GM19043 (cell line): Measurements from ENCODE around the gene ITLN1.
"Not testable (repeated sequence)": the region's sequence is repeated elsewhere in the genome, so short reads cannot be mapped to it uniquely, and the experiment has no call there.

Experiments
- ATAC-seq: cut with Tn5 transposase; IDR thresholded peaks from one replicate; pipeline ENCODE4 v1.9.1; 2021; ENCODE audit warnings: low read depth; ENCODE audit not compliant: unreplicated experiment

Gene ITLN1

DNA sequence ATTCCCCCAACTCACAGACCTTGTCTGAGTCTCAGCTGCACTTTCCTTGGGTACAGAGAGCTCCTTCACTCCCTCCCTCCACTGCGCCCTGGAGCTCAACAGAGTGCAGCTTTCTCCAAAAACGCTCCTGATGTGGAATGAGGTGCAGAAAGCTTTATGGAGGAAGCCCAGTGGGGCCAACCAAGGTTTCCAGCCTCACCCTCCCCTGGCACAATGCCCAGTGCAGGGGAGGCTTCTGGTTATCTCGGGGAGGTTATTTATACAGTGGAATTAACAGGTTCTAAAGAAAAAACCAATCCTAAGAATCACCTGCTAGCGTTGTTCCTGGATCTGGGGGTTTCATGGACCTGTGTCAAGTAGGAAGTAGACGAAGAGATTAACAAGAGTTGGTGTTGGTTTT, at the start of gene ITLN1:
TSS of gene ITLN1 (minus strand) at position 139 of the 400 bp plus-strand sequence. CDS start 303 bp downstream, outside the sequence.
- no peak for ATAC-seq

DNA sequence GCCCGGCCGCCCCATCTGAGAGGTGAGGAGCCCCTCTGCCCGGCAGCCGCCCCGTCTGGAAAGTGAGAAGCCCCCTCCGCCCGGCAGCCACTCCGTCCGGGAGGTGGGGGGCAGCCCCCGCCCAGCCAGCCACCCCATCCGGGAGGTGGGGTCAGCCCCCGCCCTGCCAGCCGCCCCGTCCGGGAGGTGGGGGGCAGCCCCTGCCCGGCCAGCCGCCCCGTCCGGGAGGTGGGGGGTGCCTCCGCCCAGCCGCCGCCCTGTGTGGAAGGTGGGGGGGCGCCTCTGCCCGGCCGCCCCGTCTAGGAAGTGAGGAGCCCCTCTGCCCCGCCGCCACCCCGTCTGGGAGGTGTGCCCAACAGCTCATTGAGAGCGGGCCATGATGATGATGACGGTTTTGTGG, 48.3 kb upstream of the ITLN1 start:
- not testable (repeated sequence) for ATAC-seq

DNA sequence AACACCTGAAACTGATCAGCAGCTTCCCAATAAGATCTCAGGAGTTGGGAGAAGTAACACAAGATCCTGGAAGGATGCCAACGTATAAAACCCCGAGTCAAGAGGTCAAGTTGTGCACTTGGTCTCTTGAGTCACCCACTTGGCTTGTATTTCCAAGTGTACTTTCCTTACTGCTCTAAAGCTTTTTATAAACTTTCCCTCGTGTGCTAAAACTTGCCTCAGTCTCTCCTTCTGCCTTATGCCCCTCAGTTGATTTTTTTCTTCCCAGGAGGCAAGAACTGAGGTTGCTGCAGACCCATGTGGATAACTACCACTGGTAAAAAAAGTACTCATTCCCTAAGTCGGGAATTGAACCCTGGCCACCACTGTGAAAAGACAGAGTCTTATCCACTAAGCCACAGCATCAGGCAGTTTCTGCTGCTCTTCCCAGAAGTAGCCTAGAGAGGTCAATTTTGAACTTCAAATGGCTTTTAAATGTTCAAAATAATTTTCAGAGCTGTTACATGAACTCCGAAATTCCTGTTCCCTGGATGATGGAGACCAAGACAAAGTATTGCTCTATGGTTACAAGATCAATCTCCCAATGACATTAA, 40.8 kb upstream of the ITLN1 start:
- no peak for ATAC-seq

DNA sequence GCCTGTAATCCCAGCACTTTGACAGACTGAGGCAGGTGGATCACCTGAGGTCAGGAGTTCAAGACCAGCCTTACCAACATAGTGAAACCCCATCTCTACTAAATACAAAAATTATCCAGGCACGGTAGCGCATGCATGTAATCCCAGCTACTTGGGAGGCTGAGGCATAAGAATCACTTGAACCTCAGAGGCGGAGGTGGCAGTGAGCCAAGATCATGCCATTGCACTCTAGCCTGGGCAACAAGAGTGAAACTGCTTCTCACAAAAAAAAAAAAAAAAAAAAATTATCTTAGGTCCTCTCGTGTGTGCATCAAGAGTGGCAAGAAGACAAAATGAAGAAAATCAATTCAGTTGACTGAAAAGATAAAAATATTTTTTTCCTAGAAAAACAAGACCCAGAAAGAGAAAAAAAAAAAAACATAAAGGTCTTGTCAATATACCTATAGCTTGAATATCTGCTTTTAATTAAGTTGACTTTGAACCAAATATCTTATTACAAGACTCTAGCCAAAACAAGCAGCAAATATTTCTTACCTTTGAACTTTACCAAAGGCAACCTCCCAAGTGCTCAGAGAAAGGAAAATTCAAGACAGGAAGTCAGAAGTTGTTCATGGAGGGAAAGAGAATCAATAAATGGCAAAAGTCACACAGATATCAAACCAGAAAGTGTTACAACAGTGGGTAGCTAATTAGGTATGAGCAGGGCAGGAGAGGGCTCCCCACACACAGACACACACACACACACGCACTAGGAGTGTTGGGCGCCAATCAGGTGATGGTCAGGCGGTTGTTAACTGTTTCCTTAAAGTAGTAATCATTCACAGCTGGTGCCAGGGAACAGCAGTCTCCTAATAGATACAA, 40.0 kb upstream of the ITLN1 start:
- no peak for ATAC-seq

DNA sequence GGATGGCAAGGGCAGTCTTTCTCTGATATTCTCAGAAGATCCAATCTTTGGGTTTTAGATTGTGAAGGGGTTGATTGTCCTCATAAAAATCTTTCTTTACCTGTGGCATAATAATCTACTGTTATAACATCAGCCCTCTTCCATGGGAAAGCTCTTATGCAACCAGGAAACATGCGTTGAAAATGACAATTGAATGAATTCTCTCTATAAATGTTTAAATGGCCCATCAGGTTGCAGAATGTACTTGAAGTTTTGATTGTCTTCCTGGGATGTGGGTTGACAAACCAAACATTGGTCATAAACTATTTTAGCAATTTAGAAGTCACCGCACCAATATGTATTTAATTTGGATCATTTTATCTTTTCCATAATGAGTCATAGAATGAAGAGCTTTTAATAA, 31.7 kb upstream of the ITLN1 start:
- no peak for ATAC-seq

DNA sequence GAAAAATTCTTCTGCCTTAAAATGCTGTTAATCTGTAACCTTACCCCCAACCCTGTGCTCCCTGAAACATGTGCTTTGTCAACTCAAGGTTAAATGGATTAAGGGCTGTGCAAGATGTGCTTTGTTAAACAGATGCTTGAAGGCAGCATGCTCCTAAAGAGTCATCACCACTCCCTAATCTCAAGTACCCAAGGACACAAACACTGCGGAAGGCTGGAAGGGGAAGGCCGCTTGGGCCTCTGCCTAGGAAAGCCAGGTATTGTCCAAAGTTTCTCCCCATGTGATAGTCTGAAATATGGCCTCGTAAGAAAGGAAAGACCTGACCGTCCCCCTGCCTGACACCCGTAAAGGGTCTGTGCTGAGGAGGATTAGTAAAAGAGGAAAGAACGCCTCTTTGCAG, 28.2 kb upstream of the ITLN1 start:
- ATAC-seq, result not testable (repeated sequence)

DNA sequence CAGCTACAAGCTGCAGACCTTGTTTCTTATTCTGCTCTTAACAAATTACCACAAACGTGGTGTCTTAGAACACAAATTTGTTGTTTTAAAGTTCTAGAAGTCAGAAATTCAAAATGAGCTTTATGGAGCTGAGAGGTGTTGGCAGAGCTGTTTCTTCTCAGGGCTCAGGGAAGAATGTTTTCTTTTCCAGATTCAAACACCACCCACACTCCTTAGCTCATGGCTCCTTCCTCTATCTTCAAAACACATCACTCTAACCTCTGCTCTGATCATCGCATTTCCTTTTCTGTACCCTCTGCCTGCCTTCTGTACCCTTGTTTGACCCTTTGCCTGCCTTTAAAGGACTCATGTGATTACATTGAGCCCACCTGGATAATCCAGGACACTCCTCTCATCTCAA, 26.9 kb upstream of the ITLN1 start:
- no peak for ATAC-seq

DNA sequence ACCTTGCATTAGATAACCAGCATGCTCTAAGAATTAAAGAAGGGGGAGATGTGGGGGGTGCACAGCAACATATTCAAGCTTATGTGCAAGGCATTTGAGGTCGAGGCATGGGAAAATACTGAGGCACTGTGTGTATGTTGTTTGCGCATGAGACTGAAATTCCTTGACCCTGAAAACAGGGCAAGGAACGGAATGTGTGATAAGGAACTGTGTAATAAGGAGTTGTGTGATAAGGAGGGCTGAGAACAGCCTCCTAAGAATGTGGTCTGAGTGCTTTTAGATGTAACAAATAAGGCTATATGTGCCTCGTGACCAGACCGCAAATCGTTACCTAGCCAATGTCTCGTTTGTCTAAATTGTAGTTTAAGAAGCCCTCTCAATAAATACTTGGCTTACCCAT, 26.5 kb upstream of the ITLN1 start:
- no peak for ATAC-seq

DNA sequence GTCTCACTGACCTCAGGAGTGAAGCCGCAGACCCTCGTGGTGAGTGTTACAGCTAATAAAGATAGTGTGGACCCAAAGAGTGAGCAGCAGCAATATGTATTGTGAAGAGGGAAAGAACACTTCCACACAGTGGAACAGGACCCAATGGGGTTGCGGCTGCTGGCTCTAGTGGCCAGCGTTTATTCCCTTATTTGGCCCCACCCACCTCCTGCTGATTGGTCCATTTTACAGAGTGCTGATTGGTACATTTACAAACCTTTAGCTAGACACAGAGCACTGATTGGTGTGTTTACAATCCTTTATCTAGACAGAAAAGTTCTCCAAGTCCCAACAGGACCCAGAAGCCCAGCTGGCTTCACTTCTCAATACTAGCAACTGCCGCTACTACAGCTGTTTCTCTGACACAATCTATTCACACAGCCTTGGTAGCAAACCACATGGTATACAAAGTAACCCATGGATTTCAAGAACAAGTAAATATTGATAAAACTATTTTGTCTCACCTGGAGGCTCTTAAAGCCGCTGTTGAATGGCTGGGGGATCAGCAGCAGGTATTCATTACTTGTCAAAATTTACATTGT, 25.3 kb upstream of the ITLN1 start:
- ATAC-seq, result no peak

DNA sequence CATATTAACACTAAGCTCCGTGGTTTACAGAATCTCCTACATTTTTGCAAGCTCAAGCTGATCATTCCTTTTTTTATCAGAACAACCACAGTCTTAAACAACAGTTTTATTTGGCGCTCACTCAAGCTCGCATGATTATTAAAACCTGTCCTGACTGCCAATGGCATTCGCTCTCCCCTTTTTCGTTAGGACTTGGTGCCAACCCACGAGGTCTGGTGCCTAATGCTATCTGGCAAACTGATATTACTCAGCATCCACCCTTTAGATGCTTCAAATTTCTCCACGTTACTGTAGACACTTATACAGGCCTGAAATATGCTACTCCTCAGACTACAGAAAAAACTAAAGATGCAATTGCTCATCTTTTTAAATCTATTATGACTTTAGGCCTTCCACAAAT, 23.0 kb upstream of the ITLN1 start:
- ATAC-seq, result no peak

DNA sequence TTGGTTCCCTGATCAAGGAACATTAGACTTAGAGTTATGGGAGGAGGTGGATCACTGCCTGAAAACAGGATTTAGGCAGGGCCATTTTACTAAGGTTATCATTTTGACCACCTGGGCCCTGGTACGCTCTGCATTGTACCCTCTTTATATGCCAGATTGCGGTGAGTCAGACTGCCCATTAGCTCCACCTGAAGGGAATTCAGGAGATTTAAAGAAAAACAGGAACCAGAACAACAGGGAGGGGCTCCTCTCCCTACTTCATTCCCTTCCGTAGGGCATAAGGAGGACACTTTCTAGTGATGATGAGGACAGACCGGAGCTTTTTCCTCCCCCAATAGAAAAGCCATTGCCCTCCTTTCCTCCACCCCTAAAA, 20.6 kb upstream of the ITLN1 start:
- no peak for ATAC-seq

DNA sequence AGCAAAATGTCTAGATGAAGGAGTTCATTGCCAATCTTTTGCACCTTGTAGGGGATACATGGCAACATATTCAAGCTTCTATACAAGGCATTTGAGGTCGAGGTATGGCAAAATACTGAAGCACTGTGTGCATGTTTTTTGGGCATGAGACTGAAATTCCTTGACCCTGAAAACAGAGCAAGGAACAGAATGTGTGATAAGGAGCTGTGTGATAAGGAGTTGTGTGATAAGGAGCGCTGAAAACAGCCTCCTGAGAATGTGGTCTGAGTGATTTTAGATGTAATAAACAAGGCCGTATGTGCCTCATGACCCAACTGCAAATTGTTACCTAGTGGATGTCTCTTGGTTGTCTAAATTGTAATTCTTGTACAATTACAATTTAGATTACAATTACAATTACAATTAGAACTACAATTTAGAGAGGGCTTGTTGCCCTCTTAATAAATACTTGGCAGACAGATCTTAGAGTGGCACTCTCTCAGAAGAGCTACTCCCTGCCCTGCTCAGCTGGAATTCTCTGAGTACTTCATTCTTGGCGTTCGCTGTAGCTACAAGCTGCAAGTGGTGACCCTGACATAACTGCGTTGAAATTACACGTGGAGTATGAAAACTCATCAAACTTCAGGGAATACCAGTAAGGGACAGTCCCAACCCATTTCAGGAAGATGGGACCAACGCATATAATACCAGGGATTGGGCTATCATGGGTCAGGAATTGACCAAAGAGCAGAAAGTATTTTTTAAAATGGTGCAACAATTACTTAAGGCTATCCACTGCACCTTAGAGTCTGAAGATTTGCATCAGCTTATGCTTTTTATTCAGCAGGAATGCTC, 20.0 kb upstream of the ITLN1 start:
- no peak for ATAC-seq

DNA sequence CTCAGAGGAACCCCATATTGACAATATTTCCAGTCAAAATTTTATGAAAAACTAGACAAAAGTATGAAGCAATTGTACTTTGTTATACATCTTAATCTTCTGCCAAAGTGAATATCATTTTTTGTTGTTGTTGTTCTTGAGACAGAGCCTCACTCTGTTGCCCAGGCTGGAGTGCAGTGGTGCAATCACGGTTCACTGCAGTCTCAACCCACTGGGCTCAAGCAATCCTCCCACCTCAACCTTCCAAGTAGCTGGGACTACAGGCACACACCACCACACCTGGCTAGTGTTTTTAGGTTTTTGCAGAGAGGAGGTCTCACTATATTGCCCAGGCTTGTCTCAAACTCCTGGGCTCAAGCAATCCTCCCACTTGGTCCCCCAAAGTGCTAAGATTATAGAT, 17.3 kb upstream of the ITLN1 start:
- not testable (repeated sequence) for ATAC-seq

DNA sequence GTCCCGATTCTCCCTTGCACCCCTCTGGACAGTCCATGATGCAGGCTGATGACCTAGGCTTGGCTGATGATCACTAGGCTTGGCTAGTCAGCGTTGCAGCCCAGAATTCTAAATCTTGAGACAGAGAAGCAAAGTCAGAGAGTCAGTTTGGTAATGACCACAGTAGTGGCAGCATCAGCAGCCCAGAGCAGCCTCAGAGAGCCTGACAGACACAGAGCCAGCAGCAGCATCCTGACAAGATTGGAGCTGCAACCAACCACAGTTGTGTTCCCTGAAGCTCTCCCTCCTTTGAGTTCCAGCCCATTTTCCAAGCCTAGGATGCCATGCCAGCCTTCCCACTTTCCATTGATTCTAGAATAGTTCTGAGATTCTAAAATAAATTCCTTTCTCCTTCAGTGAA, 16.8 kb upstream of the ITLN1 start:
- no peak for ATAC-seq

DNA sequence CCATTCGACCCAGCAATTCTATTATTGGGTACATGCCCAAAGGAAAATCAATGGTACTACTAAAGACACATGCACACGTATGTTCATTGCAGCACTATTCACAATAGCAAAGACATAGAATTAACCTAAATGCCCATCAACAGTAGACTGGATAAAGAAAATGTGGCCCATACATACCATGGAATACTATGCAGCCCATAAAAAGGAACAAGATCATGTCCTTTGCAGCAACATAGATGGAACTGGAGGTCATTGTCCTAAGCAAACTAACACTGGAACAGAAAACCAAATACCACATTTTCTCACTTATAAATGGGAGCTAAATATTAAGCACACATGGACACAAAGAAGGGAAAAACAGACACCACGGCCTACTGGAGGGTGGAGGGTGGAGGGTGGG, 15.7 kb upstream of the ITLN1 start:
- not testable (repeated sequence) for ATAC-seq

DNA sequence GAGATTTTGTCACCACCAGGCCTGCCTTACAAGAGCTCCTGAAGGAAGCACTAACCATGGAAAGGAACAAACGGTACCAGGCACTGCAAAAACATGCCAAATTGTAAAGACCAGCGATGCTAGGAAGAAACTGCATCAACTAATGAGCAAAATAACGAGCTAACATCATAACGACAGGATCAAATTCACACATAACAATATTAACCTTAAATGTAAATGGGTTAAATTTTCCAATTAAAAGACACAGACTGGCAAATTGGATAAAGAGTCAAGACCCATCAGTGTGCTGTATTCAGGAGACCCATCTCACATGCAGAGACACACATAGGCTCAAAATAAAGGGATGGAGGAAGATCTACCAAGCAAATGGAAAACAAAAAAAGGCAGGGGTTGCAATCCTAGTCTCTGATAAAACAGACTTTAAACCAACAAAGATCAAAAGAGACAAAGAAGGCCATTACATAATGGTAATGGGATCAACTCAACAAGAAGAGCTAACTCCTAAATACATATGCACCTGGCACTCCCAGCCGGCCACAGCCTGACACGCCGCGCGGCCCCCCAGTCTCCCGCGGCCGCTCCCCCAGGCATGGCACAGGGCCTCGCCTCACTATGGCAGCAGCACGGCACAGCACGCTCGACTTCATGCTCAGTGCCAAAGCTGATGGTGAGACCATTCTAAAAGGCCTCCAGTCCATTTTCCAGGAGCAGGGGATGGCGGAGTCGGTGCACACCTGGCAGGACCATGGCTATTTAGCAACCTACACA, 9.6 kb upstream of the ITLN1 start:
- ATAC-seq, result not testable (repeated sequence)

DNA sequence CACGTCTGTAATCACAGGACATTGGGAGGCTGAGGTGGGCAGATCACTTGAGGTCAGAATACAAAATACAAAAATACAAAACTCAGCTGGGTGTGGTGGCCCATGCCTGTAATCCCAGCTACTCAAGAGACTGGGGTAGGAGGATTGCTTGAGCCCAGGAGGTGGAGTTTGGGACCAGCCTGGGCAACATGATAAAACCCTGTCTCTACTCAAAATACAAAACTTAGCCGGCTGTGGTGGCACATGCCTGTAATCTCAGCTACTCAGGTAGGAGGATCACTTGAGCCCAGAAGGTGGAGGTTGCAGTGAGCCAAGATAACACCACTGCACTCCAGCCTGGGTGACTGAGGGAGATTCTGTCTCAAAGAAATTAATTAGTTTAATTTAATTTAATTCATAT, 6.5 kb upstream of the ITLN1 start:
- no peak for ATAC-seq

DNA sequence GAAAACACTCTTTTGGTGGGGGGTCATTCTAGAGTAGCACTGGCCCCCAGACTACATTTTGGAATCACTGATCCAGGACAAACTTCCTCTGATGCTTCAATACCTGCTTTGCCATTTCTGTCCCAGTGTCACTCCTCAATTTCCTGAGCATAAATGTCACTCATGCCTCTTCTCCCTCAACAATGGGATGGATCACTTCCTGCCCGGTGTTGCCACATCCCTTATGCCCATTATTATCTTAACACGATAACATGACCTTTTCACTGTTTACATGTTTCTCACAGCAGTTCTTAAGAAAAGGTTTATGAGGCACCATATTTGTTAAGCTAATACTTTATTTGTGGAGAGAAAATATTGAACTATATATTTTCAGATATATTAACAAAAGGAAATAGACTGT, 3.9 kb upstream of the ITLN1 start:
- no peak for ATAC-seq

DNA sequence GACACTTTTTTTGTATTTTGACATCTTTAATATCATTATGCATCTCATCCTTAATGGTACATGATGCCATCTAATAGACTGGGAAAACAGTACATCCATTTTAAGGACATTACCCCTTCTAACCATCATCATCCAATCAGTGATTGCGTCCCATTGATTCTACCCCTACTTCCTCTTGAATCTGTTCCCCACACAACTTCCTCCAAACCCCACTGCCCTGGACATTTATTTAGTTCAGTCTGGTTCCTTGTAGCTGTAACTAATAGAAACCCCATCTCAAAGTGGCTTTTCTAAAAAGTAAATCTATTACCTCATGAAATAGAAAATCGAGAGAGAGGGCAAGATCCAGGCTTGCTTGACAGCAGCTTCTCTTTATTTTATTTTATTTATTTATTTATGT, 2.1 kb upstream of the ITLN1 start:
- ATAC-seq, result no peak

DNA sequence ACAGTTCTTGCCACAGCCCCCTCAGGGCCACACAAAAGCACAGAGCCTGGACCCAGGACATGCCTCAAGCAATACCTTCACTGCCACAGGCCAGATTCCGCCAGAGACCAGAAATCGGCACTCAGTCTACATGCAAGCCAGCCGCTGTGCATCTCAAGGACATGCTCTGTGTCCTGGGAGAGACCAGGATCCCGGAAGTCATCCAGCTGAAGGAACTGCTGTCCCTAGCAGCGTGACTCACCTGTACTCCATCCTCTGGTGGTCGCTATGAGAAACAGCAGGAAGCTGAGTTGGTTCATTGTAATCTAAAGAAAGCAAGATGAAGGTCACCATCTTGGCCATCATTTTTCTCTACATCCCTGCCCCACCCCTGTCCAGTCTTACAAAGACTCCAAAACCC, 401 bp downstream of the ITLN1 start:
- ATAC-seq, result no peak
